Heart left ventricle (tissue), 13 donors: ENCODE results near the gene CFAP157.

ENCODE experiments used
- CTCF ChIP-seq, 12 donors: fragments of 200-600 bp; sonication (generic) in 4 of 12; IDR thresholded peaks; one replicate each; pipeline versions ENCODE4 v1.5.0 to v1.8.0; 2018 to 2022; ENCODE audit warnings: antibody characterized with exemption in 12 of 12, mild to moderate bottlenecking in 5 of 12
- POLR2A ChIP-seq, 2 donors: fragments of 450-650 bp; IDR thresholded peaks; one replicate each; pipeline ENCODE4 v1.6.1; 2017; ENCODE audit warnings: antibody characterized with exemption in 2 of 2, mild to moderate bottlenecking in 2 of 2, moderate library complexity in 2 of 2
- donor health status: ischemic (EF 13 %, LVEDD 7.1; RV severe dilation, severe dysfunction).
- donor health status: DM: no; HTN: yes; CAD: no.
- donor health status: DM: no; HTN: no; CAD: no.
- donor health status: ischemic (EF 25% LVEDD 6.9; RV normal size, moderate dysfunction).
- donor health status: ischemic (EF 25% LVEDD 5.7; RV mildly dilated, moderate dysfunction).
- donor health status: ischemic (EF 35%, LVEDD 5.7; RV mildly dilated, moderate dysfunction).
- donor health status: nonischemic (EF 11% LVEDD 7.7; RV severe dilation, severe dysfunction).
- donor health status: DM: yes; HTN: yes; CAD: no.
- donor health status: PGD.
- donor health status: ischemic (EF 29% LVEDD 5.4; RV normal size, mild dysfunction).
- donor health status: nonischemic (EF 23%, LVEDD 6.1; RV moderate dilation, normal function).

- TF ChIP-seq POLR2A (IDR thresholded peaks at IDR 0.05) (no peak), CTCF (IDR thresholded peaks at IDR 0.05) (no peak)
Observed at GRCh38 chr9:127684576-127684975, 22.2 kb upstream of the CFAP157 start.
